GM12874 (cell line): ENCODE results near the gene GTF2A1L.

Experiments
- CTCF ChIP-seq: IDR thresholded peaks from 2 replicates; pipeline ENCODE4 v1.5.1; 2011; ENCODE audit warnings: low read depth, mild to moderate bottlenecking, control low read depth, low read length, moderate library complexity; ENCODE audit not compliant: insufficient read depth

The GTF2A1L gene

DNA sequence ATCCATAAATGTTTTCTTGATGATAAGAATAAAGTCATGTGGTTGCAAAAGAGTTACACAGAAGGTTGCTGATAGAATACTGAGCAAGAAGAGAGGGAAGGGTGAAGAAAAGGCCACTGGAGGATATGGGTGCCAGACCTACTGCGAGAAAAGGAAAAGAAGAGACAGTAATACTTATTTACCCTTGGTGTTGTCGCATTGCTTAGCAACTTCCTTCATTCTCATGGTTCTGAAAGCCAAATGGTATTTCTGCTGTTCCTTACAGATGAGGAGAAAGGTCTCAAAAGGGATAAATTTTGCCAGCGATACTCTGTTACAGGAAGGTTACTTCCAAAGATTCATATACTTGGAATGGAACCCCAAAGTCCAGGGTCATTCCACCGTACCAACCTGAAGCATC is 75.4 kb downstream of the GTF2A1L start:
- no peak for TF ChIP-seq CTCF

- no peak for TF ChIP-seq CTCF
Measured at GRCh38 chr2:48693645-48694044, 76.0 kb downstream of the GTF2A1L start.

DNA sequence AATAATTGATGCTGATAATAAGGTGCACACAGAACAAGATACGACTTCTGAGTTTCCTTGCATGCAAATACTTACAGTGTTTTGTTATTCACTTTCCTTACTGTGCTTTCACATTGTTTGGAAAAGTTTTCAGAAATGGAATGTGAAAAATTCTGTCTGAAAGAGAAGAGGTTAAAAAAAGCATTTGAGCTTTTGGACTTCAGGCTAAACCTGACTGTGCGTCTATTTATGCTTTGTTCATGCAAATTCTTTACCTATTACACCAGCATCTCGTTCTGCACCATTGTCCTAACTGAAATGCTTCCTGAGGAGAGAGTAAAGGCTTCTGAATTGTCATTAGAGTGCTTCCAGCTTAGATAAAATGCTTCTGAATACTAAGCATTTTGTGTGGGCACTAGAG is 76.5 kb downstream of the GTF2A1L start:
- no peak for TF ChIP-seq CTCF

DNA sequence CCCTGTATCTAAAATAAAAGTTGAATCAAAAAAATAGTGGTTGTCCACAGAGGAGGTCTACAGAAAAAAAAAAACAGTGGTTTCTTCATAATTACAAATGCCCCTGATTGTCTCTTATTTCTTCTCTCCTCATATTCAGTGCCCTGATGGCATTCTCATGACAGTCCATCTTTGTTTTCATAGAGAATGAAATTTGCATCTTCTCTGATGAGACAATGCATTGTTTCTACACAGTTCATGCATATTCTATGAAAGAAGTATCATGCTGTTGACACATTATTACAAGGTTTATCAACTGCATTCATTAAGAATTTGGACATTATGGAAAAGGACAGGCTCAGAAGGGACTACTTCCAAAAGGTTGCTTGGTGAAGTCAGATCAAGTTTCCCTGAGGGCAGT is 78.3 kb downstream of the GTF2A1L start:
- TF ChIP-seq CTCF: no peak

DNA sequence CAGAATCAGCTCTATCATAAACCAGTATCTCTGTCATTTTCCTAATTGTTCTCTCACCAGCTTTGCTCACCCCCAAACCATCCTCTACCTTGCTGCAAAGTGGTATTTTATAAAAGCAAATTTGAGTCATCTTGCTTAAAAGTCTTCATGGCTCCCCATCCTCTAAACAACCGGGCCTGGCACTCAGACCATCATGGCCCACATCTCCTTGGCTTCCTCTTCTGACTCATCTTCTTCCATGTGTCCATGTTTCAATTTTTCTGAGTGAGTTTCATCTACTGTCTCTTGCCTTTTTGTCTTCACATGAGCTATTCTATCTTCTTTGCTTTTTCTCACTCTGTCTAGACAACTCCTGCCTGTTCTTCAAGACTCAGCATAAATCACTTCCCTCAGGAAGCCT is 79.2 kb downstream of the GTF2A1L start:
- no peak for TF ChIP-seq CTCF

- TF ChIP-seq CTCF: no peak
Measured at GRCh38 chr2:48699348-48699930, 81.8 kb downstream of the GTF2A1L start.

GRCh38 chr2:48707466-48707865 is 89.8 kb downstream of the GTF2A1L start:
- no peak for TF ChIP-seq CTCF
